Fibroblast of gingiva (primary cell): Measurements from ENCODE around the gene SIRPB1.
"Not testable (repeated sequence)": the region's sequence is repeated elsewhere in the genome, so short reads cannot be mapped to it uniquely, and the experiment has no call there.

Experiments
- DNase-seq: peaks from one replicate; pipeline ENCODE4 v3.0.0-alpha.2; 2011; ENCODE audit warnings: low read depth

The SIRPB1 gene

GRCh38 chr20:1588533-1589460 is 31.0 kb downstream of the SIRPB1 start:
- no peak for DNase-seq

GRCh38 chr20:1587781-1588532 is 31.9 kb downstream of the SIRPB1 start:
- DNase-seq, result no peak

- DNase-seq, result no peak
These were observed 40.3 kb downstream of the SIRPB1 start for GRCh38 chr20:1579488-1579887.

GRCh38 chr20:1577906-1578305 is 41.9 kb downstream of the SIRPB1 start:
- DNase-seq, result peak; percentile 0

- DNase-seq, result not testable (repeated sequence)
These were observed 42.5 kb downstream of the SIRPB1 start for GRCh38 chr20:1577313-1577712.

- peak; percentile 0 for DNase-seq
These were observed 43.2 kb downstream of the SIRPB1 start for GRCh38 chr20:1576641-1577040.

- DNase-seq, result peak; percentile 0
These were observed 43.8 kb downstream of the SIRPB1 start for GRCh38 chr20:1576003-1576402.

- peak; percentile 0 for DNase-seq
These were observed 48.2 kb downstream of the SIRPB1 start for GRCh38 chr20:1571583-1571982.
